Measurements from ENCODE around the gene BRINP3.

- TF ChIP-seq POLR2A (IDR thresholded peaks at IDR 0.05) = no peak
- TF ChIP-seq, protein P1, sequence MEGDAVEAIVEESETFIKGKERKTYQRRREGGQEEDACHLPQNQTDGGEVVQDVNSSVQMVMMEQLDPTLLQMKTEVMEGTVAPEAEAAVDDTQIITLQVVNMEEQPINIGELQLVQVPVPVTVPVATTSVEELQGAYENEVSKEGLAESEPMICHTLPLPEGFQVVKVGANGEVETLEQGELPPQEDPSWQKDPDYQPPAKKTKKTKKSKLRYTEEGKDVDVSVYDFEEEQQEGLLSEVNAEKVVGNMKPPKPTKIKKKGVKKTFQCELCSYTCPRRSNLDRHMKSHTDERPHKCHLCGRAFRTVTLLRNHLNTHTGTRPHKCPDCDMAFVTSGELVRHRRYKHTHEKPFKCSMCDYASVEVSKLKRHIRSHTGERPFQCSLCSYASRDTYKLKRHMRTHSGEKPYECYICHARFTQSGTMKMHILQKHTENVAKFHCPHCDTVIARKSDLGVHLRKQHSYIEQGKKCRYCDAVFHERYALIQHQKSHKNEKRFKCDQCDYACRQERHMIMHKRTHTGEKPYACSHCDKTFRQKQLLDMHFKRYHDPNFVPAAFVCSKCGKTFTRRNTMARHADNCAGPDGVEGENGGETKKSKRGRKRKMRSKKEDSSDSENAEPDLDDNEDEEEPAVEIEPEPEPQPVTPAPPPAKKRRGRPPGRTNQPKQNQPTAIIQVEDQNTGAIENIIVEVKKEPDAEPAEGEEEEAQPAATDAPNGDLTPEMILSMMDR (IDR thresholded peaks at IDR 0.05) = no peak
These were observed 428.4 kb downstream of the BRINP3 start for GRCh38 chr1:190049314-190049713.
